ENCODE results near the gene GPR39. TPM values are rescaled to one million over a fixed set of nuclear protein-coding genes. Genes with fewer than 3 reads are reported as not detected.

GPR39 gene
- total RNA-seq, 2 experiments from 2014 or later, result not detected

DNA sequence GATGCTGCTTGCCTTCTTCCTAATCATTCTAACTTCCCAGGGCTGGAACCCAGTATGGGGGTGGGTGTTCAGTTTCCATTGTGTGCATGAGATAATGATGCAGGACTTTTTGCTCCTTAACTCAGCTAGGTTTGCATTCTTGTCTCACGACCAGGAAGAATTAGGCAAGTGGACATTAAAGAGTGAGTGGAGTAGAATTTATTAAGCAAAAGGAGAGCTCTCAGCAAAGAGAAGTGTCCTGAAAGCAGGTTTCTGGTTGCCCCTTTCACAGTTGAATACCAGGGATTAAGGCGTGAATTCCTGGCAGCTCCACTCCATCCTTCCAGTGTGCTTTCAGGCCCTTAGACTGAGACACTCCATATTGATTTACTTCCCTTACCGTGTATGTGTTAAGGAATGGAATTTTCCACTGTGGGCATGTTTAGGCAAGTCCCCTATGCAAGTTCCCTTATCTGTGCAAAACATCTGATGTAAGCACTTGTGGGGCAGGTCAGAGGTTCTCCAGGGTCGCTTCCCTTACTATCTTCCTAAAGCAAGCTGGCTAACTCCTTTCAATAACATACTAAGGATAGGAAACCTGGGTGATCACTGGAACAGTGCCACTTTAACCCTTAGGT, 126.5 kb downstream of the GPR39 start:
- H3K27ac Mint-ChIP-seq, result no peak overlapping the region
- no peaks in the 10 kb centered on the region for H3K4me1 Mint-ChIP-seq (ENCODE audit: low read depth)
- ATAC-seq (no peak), DNase-seq (no peak)
- H3K4me3 Mint-ChIP-seq, result no peak overlapping the region
- H3K9me3 Mint-ChIP-seq, result no peaks in the 10 kb centered on the region
- CTCF ChIA-PET, result interaction anchor here (1.0 to 1.6 kb wide), 2 partner anchors 627 to 1237 kb away, joined by 4 read pairs; no protein-coding TSS in a partner anchor
- intact Hi-C loops (cut with micrococcal nuclease), result loop anchor here (10.0 kb wide), 1 partner anchor 632 kb away; no protein-coding TSS in a partner anchor
- peaks cover 2% of the 10 kb centered on the region for H3K27me3 Mint-ChIP-seq
- POLR2A ChIA-PET, result no interaction called here
- TF ChIP-seq, protein P1, sequence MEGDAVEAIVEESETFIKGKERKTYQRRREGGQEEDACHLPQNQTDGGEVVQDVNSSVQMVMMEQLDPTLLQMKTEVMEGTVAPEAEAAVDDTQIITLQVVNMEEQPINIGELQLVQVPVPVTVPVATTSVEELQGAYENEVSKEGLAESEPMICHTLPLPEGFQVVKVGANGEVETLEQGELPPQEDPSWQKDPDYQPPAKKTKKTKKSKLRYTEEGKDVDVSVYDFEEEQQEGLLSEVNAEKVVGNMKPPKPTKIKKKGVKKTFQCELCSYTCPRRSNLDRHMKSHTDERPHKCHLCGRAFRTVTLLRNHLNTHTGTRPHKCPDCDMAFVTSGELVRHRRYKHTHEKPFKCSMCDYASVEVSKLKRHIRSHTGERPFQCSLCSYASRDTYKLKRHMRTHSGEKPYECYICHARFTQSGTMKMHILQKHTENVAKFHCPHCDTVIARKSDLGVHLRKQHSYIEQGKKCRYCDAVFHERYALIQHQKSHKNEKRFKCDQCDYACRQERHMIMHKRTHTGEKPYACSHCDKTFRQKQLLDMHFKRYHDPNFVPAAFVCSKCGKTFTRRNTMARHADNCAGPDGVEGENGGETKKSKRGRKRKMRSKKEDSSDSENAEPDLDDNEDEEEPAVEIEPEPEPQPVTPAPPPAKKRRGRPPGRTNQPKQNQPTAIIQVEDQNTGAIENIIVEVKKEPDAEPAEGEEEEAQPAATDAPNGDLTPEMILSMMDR (IDR thresholded peaks at IDR 0.05), result no peak
- H3K36me3 Mint-ChIP-seq (ENCODE audit: low read depth), result no peaks in the 10 kb centered on the region

DNA sequence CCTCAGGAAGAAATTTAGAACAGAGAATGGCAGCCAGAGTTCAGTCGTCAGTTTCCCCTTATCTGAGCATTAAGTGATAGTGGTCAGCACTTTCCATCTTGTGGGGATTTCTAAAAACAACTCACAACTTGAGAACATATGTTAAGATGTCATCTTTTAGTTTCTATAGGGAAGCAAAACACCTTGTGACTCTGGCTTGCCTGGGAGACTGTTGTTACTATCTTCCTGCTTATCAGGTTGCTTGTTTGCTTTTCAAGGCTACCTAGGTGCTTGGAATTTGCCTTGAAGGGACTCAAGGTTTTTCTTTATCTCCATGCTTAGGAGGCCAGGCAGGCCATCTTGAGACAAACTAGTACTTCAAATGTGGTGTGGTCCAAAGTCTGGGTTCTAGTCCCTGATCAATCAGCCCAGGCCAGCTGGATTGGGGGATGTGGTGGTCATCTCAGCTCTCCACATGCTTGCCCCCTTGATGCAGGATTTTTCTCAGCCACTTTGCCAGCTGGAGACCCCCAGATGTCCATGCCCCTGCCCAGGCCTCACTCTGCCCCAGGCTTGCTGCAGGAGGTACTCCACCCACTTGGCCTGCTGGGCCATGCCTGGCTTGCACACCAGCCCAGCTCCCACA, 127.5 kb downstream of the GPR39 start:
- POLR2A ChIA-PET, result no interaction called here
- DNase-seq (no peak), ATAC-seq (no peak)
- TF ChIP-seq, protein P1 (IDR thresholded peaks at IDR 0.05), result no peak
- H3K27ac Mint-ChIP-seq, result no peak overlapping the region
- H3K4me1 Mint-ChIP-seq (ENCODE audit: low read depth), result no peaks in the 10 kb centered on the region
- no peak overlapping the region for H3K4me3 Mint-ChIP-seq
- CTCF ChIA-PET, result no interaction called here
- intact Hi-C loops (cut with micrococcal nuclease), result loop anchor here (10.0 kb wide), 1 partner anchor 631 kb away; no protein-coding TSS in a partner anchor
- H3K9me3 Mint-ChIP-seq, result no peaks in the 10 kb centered on the region
- H3K27me3 Mint-ChIP-seq, result peaks cover 2% of the 10 kb centered on the region
- no peaks in the 10 kb centered on the region for H3K36me3 Mint-ChIP-seq (ENCODE audit: low read depth)

DNA sequence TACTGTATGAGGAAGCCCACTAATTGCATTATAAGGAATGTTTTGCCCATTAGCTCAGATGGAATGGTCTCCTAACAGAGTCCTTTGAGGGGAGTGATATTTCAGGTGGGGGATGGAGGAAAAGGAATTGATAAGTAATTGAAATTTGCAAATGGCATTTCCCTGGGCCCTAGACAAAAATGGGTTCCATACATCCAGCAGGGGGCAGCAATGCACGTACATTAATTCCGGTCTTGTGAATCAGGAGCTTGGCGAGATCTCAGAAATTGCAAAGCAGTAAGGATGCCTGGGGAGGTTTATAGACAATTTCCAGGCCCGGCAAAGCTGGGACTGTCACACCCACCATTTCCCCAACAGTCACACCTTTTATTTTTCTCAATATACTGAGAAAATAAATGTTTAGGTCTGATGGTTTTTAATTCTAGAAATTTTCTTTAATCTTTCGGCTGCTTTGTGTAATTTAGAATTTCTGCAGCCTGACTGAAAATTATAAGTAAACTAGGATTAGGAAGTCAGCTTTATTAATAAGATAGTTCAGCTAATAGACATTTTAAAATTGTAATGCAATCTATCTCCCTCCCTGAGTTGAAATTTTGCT, 130.6 kb downstream of the GPR39 start:
- Mint-ChIP-seq H3K4me1 (ENCODE audit: low read depth) (no peaks in the 10 kb centered on the region), H3K9me3 (no peaks in the 10 kb centered on the region), H3K36me3 (ENCODE audit: low read depth) (no peaks in the 10 kb centered on the region), H3K27me3 (peaks cover 2% of the 10 kb centered on the region), H3K4me3 (no peak overlapping the region), H3K27ac (no peak overlapping the region)
- intact Hi-C loops (cut with micrococcal nuclease), result loop anchor here (10.0 kb wide), 1 partner anchor 628 kb away; no protein-coding TSS in a partner anchor
- ChIA-PET POLR2A (no interaction called here), CTCF (interaction anchor here (0.7 to 2.0 kb wide), 14 partner anchors 10 to 1297 kb away, joined by 3 to 15 read pairs (median 3); no protein-coding TSS in a partner anchor)
- no peak for ATAC-seq
- TF ChIP-seq, protein P1 (IDR thresholded peaks at IDR 0.05), result peak; percentile 63
- DNase-seq, result peak; percentile 78

DNA sequence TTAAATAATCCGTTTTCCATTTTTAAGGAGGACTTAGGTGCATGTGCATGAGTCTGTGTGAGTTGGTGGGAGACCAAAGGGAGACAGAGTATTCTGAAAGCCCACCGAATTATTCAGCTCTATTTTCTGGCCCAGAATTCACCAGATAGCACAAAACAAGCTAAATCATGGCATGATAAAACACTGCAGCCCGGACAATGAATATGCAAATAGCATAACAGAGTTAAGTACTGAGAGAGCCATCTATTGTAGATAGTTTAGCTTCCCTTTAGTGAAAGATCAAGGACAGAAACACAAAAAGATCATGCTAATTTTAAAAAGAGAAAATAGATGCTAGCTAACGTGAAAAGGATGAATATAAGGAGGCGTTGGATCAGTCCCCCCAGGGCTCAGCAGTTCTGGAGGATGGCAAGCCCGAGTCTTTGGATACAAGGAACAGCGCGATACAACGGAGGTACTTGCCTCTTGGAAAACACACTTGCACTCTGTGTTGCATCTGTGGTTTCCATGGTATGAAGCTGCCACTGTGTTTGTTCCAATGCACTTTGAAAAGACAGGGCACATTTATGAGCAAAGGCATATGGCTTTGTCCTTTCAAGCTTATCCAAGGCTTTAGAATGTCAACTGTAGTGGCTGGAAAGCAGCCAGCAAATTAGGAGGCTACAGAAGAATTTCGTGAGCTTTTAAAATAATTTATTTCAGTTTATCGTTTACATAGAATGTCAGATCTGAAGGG, 133.5 kb downstream of the GPR39 start:
- no peak for DNase-seq
- no peaks in the 10 kb centered on the region for H3K4me1 Mint-ChIP-seq (ENCODE audit: low read depth)
- H3K27me3 Mint-ChIP-seq, result peaks cover 2% of the 10 kb centered on the region
- no peak overlapping the region for H3K27ac Mint-ChIP-seq
- no peaks in the 10 kb centered on the region for H3K9me3 Mint-ChIP-seq
- ChIA-PET POLR2A (no interaction called here), CTCF (interaction anchor here (0.9 to 1.7 kb wide), 3 partner anchors 622 to 1294 kb away, joined by 3 to 4 read pairs (median 4); no protein-coding TSS in a partner anchor)
- intact Hi-C loops (cut with micrococcal nuclease), result loop anchor here (10.0 kb wide), 1 partner anchor 625 kb away; no protein-coding TSS in a partner anchor
- TF ChIP-seq, protein P1 (IDR thresholded peaks at IDR 0.05), result no peak
- no peak overlapping the region for H3K4me3 Mint-ChIP-seq
- no peaks in the 10 kb centered on the region for H3K36me3 Mint-ChIP-seq (ENCODE audit: low read depth)
- ATAC-seq, result no peak
